HG02973 (cell line): Measurements from ENCODE around the gene FAM135A.

Experiments used
- ATAC-seq: cut with Tn5 transposase; IDR thresholded peaks from one replicate; pipeline ENCODE4 v1.9.1; 2021; ENCODE audit warnings: moderate library complexity; ENCODE audit not compliant: unreplicated experiment

FAM135A gene

GRCh38 chr6:70413114-70413991 is at the start of gene FAM135A:
Gene FAM135A, plus strand, starts transcription at chr6:70413508. Its CDS starts 14,835 bp downstream, at chr6:70428343.
- ATAC-seq, result peak; percentile 85

- no peak for ATAC-seq
Measured at GRCh38 chr6:70363741-70364493, 49.4 kb upstream of the FAM135A start.

GRCh38 chr6:70369332-70369950 is 43.9 kb upstream of the FAM135A start:
- ATAC-seq, result peak; percentile 77

DNA sequence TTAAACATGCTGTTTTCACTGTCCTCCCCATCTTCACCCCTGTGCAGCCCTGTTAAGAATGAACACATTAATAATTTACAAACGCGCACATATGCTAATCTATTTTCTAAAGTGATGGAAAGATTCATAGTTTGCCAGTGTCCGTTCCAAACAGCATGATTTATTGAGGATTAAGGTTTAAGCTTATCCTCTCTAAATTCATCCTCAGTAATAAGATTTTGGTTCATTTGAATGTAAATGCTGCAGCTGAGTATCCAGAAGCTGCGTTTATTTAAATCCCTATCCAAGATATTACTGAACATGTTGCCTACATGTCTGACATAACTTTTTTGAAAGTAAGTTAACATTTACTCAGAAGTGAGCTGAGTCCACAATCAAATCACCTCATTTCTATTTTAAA is 42.8 kb upstream of the FAM135A start:
- ATAC-seq, result no peak

GRCh38 chr6:70371454-70372105 is 41.7 kb upstream of the FAM135A start:
- ATAC-seq, result peak; percentile 50

DNA sequence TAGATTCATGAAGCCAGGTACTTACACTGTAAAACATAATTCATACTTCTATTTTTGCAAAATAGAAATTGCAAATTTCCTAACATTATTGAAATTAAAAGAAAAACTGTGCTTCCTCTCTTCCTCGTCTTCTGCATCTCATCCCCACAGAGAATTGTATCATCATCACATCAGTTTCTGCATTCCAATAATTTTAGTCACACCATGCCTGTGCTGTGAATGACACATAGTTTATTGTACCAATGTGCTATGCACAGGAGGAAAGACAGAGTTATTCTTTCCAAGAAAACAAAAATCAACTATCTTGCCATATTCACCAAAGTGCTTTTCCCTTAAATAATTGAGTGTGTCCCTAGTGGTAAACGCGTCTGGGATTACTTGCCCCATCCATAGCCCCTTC is 38.1 kb upstream of the FAM135A start:
- no peak for ATAC-seq

DNA sequence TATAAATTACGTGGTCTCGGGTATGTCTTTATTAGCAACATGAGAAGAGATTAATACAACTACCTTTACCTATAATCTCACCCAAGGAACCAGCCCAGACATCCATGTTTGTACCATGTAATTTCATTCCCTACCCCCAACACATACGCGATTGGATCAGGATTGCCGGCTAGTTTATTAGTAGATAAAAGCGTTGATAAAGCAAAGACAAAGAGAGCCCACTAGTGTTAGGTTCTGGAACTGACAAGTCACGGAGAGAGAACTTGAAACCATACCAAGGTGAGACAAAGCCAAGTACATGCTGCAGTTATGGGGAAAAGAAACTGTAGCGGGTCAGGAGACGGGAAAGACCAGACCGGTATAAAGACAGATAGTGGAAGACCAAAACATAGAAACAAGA is 37.4 kb upstream of the FAM135A start:
- no peak for ATAC-seq

- no peak for ATAC-seq
Measured at GRCh38 chr6:70376628-70377027, 36.7 kb upstream of the FAM135A start.

DNA sequence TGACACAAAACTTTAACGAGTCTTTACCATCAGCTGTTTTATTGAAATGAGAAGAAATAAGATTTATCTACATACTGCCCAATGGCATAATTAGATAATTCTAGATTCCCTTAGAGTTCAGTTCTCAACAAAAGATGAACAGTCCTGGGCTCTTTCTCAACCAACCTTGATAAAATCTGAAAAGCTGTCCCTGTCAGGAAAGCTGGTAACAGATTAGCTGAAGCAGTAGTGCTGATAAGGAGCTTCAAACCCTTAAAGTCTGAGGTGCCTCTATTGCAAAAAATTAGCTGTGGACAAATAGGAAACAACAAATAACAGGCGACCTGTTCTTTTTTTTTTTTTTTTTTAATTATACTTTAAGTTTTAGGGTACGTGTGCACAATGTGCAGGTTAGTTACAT is 35.9 kb upstream of the FAM135A start:
- no peak for ATAC-seq

DNA sequence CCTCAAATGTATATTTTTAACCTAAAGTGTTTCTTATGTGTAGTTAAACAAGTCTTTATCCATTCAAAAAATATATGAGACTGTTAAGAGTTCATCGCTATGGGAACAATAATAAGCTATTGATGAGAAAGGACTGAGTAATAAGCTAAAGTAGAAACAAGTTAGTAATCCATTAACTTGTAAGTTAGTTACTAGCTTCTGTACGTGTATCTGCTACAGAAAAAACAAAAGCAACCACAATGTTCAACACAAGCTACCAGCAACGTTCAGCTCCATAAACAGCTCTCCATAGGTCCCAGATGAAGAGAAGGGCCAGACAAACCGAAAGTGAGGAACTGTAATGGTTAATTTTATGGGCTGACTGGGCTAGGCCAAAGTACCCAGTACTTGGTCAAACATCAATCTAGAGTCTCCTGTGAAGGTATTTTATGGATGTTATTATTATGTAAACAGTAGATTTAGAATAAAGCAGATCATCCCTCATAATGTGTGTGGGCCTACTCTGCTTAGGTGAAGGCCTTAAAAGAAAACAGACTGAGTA is 33.8 kb upstream of the FAM135A start:
- ATAC-seq, result no peak

GRCh38 chr6:70380252-70380651 is 33.1 kb upstream of the FAM135A start:
- peak; percentile 91 for ATAC-seq

- ATAC-seq, result no peak
Measured at GRCh38 chr6:70380771-70381416, 32.4 kb upstream of the FAM135A start.

DNA sequence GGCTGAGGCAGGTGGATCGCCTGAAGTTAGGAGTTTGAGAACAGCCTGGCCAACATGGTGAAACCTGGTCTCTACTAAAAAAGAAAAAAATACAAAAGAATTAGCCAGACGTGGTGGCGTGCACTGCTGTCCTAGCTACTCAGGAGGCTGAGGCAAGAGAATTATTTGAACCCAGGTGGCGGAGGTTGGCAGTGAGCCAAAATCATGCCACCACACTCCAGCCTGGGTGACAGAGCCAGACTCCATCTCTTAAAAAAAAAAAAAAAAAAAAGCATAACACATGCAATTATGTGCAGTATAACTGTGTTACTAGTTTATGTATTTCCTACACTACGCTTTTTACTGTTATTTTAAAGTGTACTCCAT is 31.9 kb upstream of the FAM135A start:
- no peak for ATAC-seq

DNA sequence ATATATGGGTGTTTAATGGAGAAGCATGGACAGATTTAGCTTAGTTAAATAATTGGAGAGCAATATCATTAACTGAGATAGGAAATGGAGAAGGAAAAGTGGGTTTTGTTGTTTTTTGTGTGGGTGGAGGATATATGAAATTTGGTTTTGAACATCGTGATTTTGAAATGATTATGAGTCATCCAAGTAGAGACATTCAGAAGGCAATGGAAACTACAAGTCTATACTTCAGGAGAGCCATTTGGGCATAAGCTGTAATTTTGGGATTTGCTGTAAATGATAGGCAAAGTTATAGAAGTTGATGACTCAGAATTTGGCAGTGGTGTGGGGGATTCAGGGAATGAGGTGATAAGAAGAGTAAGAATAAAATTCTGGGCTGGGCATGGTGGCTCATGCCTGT is 27.4 kb upstream of the FAM135A start:
- no peak for ATAC-seq

DNA sequence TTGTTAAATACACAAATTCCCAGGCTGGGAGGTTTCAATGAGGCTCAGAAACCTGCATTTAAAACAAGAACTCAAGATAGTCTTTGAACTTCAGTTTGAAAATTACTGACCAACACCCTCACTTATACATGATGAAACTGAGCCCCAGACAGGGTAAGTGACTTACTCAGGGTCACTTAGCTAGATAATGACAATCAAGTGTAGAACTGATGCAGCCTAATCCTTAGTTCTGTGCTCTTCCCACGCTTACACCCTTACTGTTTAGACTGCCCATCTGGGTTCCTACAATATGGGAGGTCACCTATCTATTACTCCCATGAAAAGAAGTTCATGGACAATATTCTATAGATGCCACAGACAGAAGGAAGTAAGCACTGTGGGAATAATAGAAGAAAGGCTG is 24.5 kb upstream of the FAM135A start:
- no peak for ATAC-seq

DNA sequence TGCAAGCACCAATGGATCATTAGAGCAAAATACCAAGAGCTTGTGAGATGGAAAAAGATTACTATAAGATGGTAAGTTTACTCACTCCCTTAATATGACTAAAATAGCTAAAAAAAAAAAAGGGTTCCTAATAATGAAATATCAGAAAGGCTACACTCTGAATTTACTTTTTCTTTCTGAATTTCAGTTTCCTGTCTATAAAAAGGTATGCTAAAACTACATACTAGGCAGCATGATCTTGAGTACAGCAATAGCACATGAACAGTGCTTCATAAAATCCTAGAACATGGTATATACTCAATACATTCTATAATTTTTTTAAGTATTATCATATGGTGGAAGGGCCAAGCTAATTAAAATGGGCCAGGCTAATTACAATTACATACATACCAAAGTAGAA is 24.0 kb upstream of the FAM135A start:
- no peak for ATAC-seq

DNA sequence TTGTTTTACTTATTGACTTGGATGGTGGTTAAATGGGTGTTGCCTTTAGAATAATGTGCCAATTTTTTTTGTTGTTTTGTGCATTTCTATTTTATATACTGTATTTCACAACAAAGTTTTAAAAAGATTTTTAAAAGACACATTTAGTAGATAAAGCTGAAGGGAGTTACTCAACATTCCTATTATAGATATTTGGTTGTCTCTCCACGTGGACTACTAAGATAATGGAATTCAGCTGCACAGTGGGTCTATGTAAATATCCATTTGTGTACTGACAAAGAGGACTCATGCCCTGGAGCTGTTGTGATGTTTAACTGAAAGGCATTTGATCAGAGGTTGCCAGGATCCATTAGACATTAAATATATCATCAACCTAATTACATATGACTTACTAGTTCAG is 23.2 kb upstream of the FAM135A start:
- no peak for ATAC-seq

GRCh38 chr6:70391492-70391891 is 21.8 kb upstream of the FAM135A start:
- no peak for ATAC-seq

GRCh38 chr6:70394518-70395300 is 18.6 kb upstream of the FAM135A start:
- ATAC-seq, result no peak

GRCh38 chr6:70395301-70395672 is 18.0 kb upstream of the FAM135A start:
- no peak for ATAC-seq
